HG02759 (cell line): Measurements from ENCODE around the gene EXOC2.
A peak's percentile ranks its signal among the peaks of the same experiment; 100 is the strongest.

Experiments used
- ATAC-seq: cut with Tn5 transposase; IDR thresholded peaks from one replicate; pipeline ENCODE4 v1.9.1; 2021; ENCODE audit warnings: mild to moderate bottlenecking, moderate library complexity; ENCODE audit not compliant: unreplicated experiment

The EXOC2 gene

GRCh38 chr6:474453-475185, 218.3 kb downstream of the EXOC2 start:
- peak; percentile 73 for ATAC-seq

GRCh38 chr6:473768-474452, 219.0 kb downstream of the EXOC2 start:
- ATAC-seq: no peak

GRCh38 chr6:473356-473755, 219.6 kb downstream of the EXOC2 start:
- no peak for ATAC-seq

- ATAC-seq: peak; percentile 55
Observed at GRCh38 chr6:470901-471448, 222.0 kb downstream of the EXOC2 start.

- peak; percentile 2 for ATAC-seq
Observed at GRCh38 chr6:470051-470900, 222.7 kb downstream of the EXOC2 start.

- no peak for ATAC-seq
Observed at GRCh38 chr6:467671-468082, 225.3 kb downstream of the EXOC2 start.

GRCh38 chr6:467111-467510, 225.8 kb downstream of the EXOC2 start:
- no peak for ATAC-seq

- no peak for ATAC-seq
Observed at GRCh38 chr6:466564-466963, 226.4 kb downstream of the EXOC2 start.

GRCh38 chr6:465531-466348, 227.2 kb downstream of the EXOC2 start:
- ATAC-seq: no peak

GRCh38 chr6:456887-457286, 236.1 kb downstream of the EXOC2 start:
- ATAC-seq: no peak

- ATAC-seq: no peak
Observed at GRCh38 chr6:456358-456867, 236.5 kb downstream of the EXOC2 start.

GRCh38 chr6:455835-456234, 237.1 kb downstream of the EXOC2 start:
- no peak for ATAC-seq

- ATAC-seq: no peak
Observed at GRCh38 chr6:455006-455585, 237.8 kb downstream of the EXOC2 start.

- ATAC-seq: no peak
Observed at GRCh38 chr6:454148-454991, 238.6 kb downstream of the EXOC2 start.

GRCh38 chr6:453152-453551, 239.8 kb downstream of the EXOC2 start:
- ATAC-seq: no peak

- no peak for ATAC-seq
Observed at GRCh38 chr6:452301-453067, 240.5 kb downstream of the EXOC2 start.

GRCh38 chr6:451847-452246, 241.1 kb downstream of the EXOC2 start:
- ATAC-seq: no peak

- ATAC-seq: no peak
Observed at GRCh38 chr6:451336-451735, 241.6 kb downstream of the EXOC2 start.
